B cell (primary cell): ENCODE results near the gene PGPEP1. TPM values are rescaled to one million over a fixed set of nuclear protein-coding genes. Genes with fewer than 3 reads are reported as not detected.
"Not testable (repeated sequence)": the region's sequence is repeated elsewhere in the genome, so short reads cannot be mapped to it uniquely, and the experiment has no call there.

Experiments used
- ATAC-seq: fragments of 200-7000 bp; cut with Tn5 transposase; one replicate; pipeline ENCODE4 v1.10.0; 2021; ENCODE audit warnings: low read depth, mild to moderate bottlenecking, moderate number of reproducible peaks, moderate library complexity
- CTCF ChIA-PET: fragments of 350-600 bp; sonication (Branson Sonifier 250); formaldehyde crosslinking; loops from one replicate; lab custom pipeline; 2021; ENCODE audit warnings: antibody characterized with exemption, inconsistent platforms; lab: Charles Lee
- POLR2A ChIA-PET: fragments of 350-600 bp; sonication (Branson Sonifier 250); formaldehyde crosslinking; loops from one replicate; lab custom pipeline; 2021; ENCODE audit warnings: antibody characterized with exemption; lab: Charles Lee
- DNase-seq: peaks from one replicate; pipeline ENCODE4 v3.0.0; 2013
- H2AFZ ChIP-seq: 2 replicates; pipeline ENCODE4 v1.6.1; 2012; ENCODE audit warnings: mild to moderate bottlenecking, low read depth, low read length; ENCODE audit not compliant: insufficient read depth, poor library complexity, severe bottlenecking
- H3K27ac ChIP-seq, 2 donors: 1 replicate in 1 of 2; 2 replicates in 1 of 2; pipeline ENCODE4 v1.5.1; 2012 to 2013; ENCODE audit warnings: low read length in 2 of 2, mild to moderate bottlenecking in 2 of 2, moderate library complexity in 1 of 2
- H3K27me3 ChIP-seq, 4 experiments: fragments of 200-600 bp in 1 of 4; sonication (generic) in 1 of 4; replicated peaks in 1 of 4; 1 replicate in 2 of 4; 2 replicates in 2 of 4; pipeline versions ENCODE4 v1.6.1 to v1.7.0; 2013 to 2016; ENCODE audit warnings: low read length in 3 of 4, mild to moderate bottlenecking in 2 of 4, mixed read lengths in 1 of 4, moderate library complexity in 1 of 4; ENCODE audit not compliant: insufficient read depth in 4 of 4, control insufficient read depth in 3 of 4; ENCODE audit errors: control extremely low read depth in 1 of 4
- H3K36me3 ChIP-seq, 2 experiments: replicated peaks in 1 of 2; 1 replicate in 1 of 2; 2 replicates in 1 of 2; pipeline versions ENCODE4 v1.6.1 to v1.7.1; 2013; ENCODE audit warnings: low read length in 1 of 2; ENCODE audit not compliant: insufficient read depth in 2 of 2, control insufficient read depth in 1 of 2; ENCODE audit errors: control extremely low read depth in 1 of 2, extremely low read depth in 1 of 2
- H3K4me1 ChIP-seq, 2 donors: fragments of 200-600 bp in 1 of 2; sonication (generic) in 1 of 2; 1 replicate in 1 of 2; 2 replicates in 1 of 2; pipeline versions ENCODE4 v1.5.1 to v1.6.1; 2013 to 2017; ENCODE audit warnings: low read length in 2 of 2; ENCODE audit not compliant: control insufficient read depth in 2 of 2, insufficient read depth in 2 of 2
- H3K4me2 ChIP-seq: replicated peaks from 2 replicates; pipeline ENCODE3; 2012; ENCODE audit warnings: mild to moderate bottlenecking, low read depth, low read length; ENCODE audit not compliant: poor library complexity, severe bottlenecking
- H3K4me3 ChIP-seq, 5 experiments: fragments of 200-600 bp in 1 of 5; sonication (generic) in 1 of 5; 1 replicate in 3 of 5; 2 replicates in 2 of 5; pipeline versions ENCODE4 v1.5.1 to v1.7.0; 2011 to 2016; ENCODE audit warnings: low read length in 4 of 5, mild to moderate bottlenecking in 4 of 5, low read depth in 2 of 5, control low read depth in 1 of 5, moderate library complexity in 1 of 5; ENCODE audit not compliant: insufficient read depth in 1 of 5; ENCODE audit errors: control extremely low read depth in 1 of 5, extremely low read depth in 1 of 5
- H3K79me2 ChIP-seq: fragments of 200-600 bp; sonication (generic); one replicate; pipeline ENCODE4 v1.6.0; 2016; ENCODE audit warnings: low read length; ENCODE audit not compliant: control insufficient read depth, insufficient read depth
- H3K9ac ChIP-seq: fragments of 200-600 bp; sonication (generic); 2 replicates; pipeline ENCODE4 v1.6.1; 2017; ENCODE audit warnings: mild to moderate bottlenecking, low read length, moderate library complexity
- H3K9me3 ChIP-seq, 3 donors: one replicate each; pipeline versions ENCODE4 v1.6.1 to v1.7.1; 2013; ENCODE audit warnings: low read length in 2 of 3; ENCODE audit not compliant: control insufficient read depth in 2 of 3, insufficient read depth in 1 of 3; ENCODE audit errors: control extremely low read depth in 1 of 3
- H4K20me1 ChIP-seq: 2 replicates; pipeline ENCODE4 v1.6.0; 2012; ENCODE audit warnings: mild to moderate bottlenecking, low read length; ENCODE audit not compliant: insufficient read depth, control insufficient read depth, poor library complexity, severe bottlenecking
- H3K27ac Mint-ChIP-seq: one replicate; pipeline ENCODE4 v1.8.0; 2021; ENCODE audit warnings: mixed read lengths
- H3K27me3 Mint-ChIP-seq: one replicate; pipeline ENCODE4 v1.8.0; 2021; ENCODE audit warnings: mixed read lengths
- H3K4me1 Mint-ChIP-seq: one replicate; pipeline ENCODE4 v1.8.0; 2021; ENCODE audit warnings: mixed read lengths
- H3K4me3 Mint-ChIP-seq: one replicate; pipeline ENCODE4 v1.8.0; 2021; ENCODE audit warnings: mixed read lengths
- H3K9me3 Mint-ChIP-seq: one replicate; pipeline ENCODE4 v1.8.0; 2022; ENCODE audit warnings: mixed read lengths; ENCODE audit not compliant: insufficient read depth
- CTCF ChIP-seq: fragments of 200-600 bp; IDR thresholded peaks from one replicate; pipeline ENCODE4 v1.8.0; 2022; ENCODE audit warnings: antibody characterized with exemption, mild to moderate bottlenecking
- EZH2 ChIP-seq: IDR thresholded peaks from 2 replicates; pipeline ENCODE4 v1.6.1; 2012; ENCODE audit warnings: borderline replicate concordance, low read depth, mild to moderate bottlenecking, moderate library complexity, low read length; ENCODE audit not compliant: insufficient read depth, poor library complexity, severe bottlenecking
- WGBS: methylation state at CpG from one replicate; pipeline ENCODE4 v1.1.5; 2013; ENCODE audit warnings: missing lambda C conversion rate; ENCODE audit not compliant: insufficient coverage; 5-methylcytosine and 5-hydroxymethylcytosine counted together
- intact Hi-C: fragments of 100-400 bp; cut with micrococcal nuclease; formaldehyde crosslinking; loops from one replicate; pipeline ENCODE4 v1.10.0; 2022
- polyA plus RNA-seq: library from polyadenylated mRNA; depleted of rRNA; stranded (reverse); fragments of >200 nt; gene quantifications from 2 replicates; pipeline ENCODE4 v1.2.3, GENCODE V29; 2012
- total RNA-seq, 2 donors: library from RNA; stranded (reverse); fragments of 120-200 nt in 1 of 2; gene quantifications; 1 replicate in 1 of 2; 2 replicates in 1 of 2; pipeline versions ENCODE4 v1.2.3 to v1.2.4, GENCODE V29; 2013 to 2022

PGPEP1 gene
- total and polyA plus RNA-seq, 2 donors (not counting 1 experiment from before 2014, with no cell fraction given): 17.6 to 20.9 TPM

GRCh38 chr19:18380843-18381242 lies 40.4 kb downstream of the PGPEP1 start:
- ChIA-PET POLR2A (interaction anchor here (0.6 kb wide), 1 partner anchor 11 kb away, joined by 3 read pairs; no protein-coding TSS in a partner anchor), CTCF (interaction anchor here (1.2 to 1.7 kb wide), 2 partner anchors 8 to 30 kb away, joined by 4 to 8 read pairs; no protein-coding TSS in a partner anchor)
- Mint-ChIP-seq H3K9me3 (no peaks in the 10 kb centered on the region), H3K4me3 (no peak overlapping the region), H3K4me1 (peaks cover 3% of the 10 kb centered on the region), H3K27me3 (peaks cover 25% of the 10 kb centered on the region), H3K27ac (no peak overlapping the region)
- H3K79me2 ChIP-seq: no peaks in the 10 kb centered on the region
- no CpG with 5 or more reads among the region's 3 CpGs for WGBS
- no peak overlapping the region for H3K4me2 ChIP-seq
- DNase-seq: no peak
- TF ChIP-seq EZH2 (no peak), CTCF (no peak)
- H3K27ac ChIP-seq: no peak overlapping the region
- no peaks in the 10 kb centered on the region for H3K36me3 ChIP-seq
- H3K9me3 ChIP-seq: peaks cover 0 to 3% (median 0%) of the 10 kb centered on the region in 3 donors
- H3K9ac ChIP-seq: no peak overlapping the region
- no peak overlapping the region for H2AFZ ChIP-seq
- no peak for ATAC-seq
- no peaks in the 10 kb centered on the region for H4K20me1 ChIP-seq
- H3K27me3 ChIP-seq: peaks cover 0 to 51% (median 19%) of the 10 kb centered on the region in 4 experiments
- H3K4me1 ChIP-seq: peaks cover 0 to 4% of the 10 kb centered on the region in 2 donors
- no peak overlapping the region for H3K4me3 ChIP-seq
- intact Hi-C loops: no loop called here

DNA sequence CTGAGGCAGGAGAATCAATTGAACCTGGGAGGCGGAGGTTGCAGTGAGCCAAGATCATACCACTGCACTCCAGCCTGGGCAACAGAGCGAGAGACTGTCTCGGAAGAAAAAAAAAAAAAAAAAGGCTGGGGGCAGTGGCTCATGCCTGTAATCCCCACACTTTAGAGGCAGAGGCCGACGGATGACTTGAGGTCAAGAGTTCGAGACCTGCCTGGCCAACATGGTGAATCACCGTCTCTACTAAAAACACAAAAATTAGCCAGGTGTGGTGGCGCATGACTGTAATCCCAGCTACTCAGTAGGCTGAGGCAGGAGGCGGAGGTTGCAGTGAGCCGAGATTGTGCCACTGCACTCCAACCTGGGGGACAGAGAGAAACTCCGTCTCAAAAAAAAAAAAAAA lies 43.2 kb downstream of the PGPEP1 start:
- Mint-ChIP-seq H3K4me1 (peaks cover 16% of the 10 kb centered on the region), H3K27me3 (peaks cover 20% of the 10 kb centered on the region)
- H3K4me3 ChIP-seq, H3K9me3 Mint-ChIP-seq, H3K27ac Mint-ChIP-seq, ATAC-seq, H4K20me1 ChIP-seq, intact Hi-C loops, DNase-seq, H3K27ac ChIP-seq, H3K9me3 ChIP-seq, H3K79me2 ChIP-seq, H3K9ac ChIP-seq, H2AFZ ChIP-seq, H3K36me3 ChIP-seq, H3K4me2 ChIP-seq, H3K4me3 Mint-ChIP-seq: not testable (repeated sequence)
- peaks cover 0 to 61% (median 24%) of the 10 kb centered on the region in 4 experiments for H3K27me3 ChIP-seq
- peaks cover 18 to 19% of the 10 kb centered on the region in 2 donors for H3K4me1 ChIP-seq
- CTCF ChIA-PET: interaction anchor here (10.6 kb wide), 1 partner anchor 30 kb away, joined by 196 read pairs; no protein-coding TSS in a partner anchor
- 89% methylated on average over 7 of the region's 11 CpGs for WGBS
- POLR2A ChIA-PET: interaction anchor here (0.7 kb wide), 1 partner anchor 420 kb away, joined by 5 read pairs; no protein-coding TSS in a partner anchor
